ENCODE results near the gene ZNF516. TPM values are rescaled to one million over a fixed set of nuclear protein-coding genes. Genes with fewer than 3 reads are reported as not detected.

ZNF516 gene
- total and polyA plus RNA-seq, 4 donors: 2.5 to 12.2 (median 7.6) TPM

GRCh38 chr18:76518123-76518859 lies 23.2 kb upstream of the ZNF516 start:
- Histone ChIP-seq H3K27ac (ENCODE audit: low read depth in 1 of 2, low read length in 2 of 2) (no peak overlapping the region), H3K4me1 (ENCODE audit: control insufficient read depth in 4 of 4, insufficient read depth in 4 of 4, low read length in 3 of 4) (peaks cover 0 to 4% (median 0%) of the 10 kb centered on the region in 4 donors), H3K9me3 (ENCODE audit: control insufficient read depth in 4 of 4, low read length in 3 of 4) (no peaks in the 10 kb centered on the region), H3K9ac (ENCODE audit: low read depth in 1 of 2, low read length in 2 of 2) (no peak overlapping the region), H3K27me3 (ENCODE audit: control insufficient read depth in 4 of 4, insufficient read depth in 4 of 4, low read length in 3 of 4) (no peaks in the 10 kb centered on the region), H3K4me3 (ENCODE audit: low read depth in 1 of 3, low read length in 3 of 3) (peak overlapping the region in 1 of 3 donors; percentile 35), H3K36me3 (ENCODE audit: control insufficient read depth in 4 of 4, insufficient read depth in 3 of 4, low read depth in 1 of 4, low read length in 3 of 4) (no peaks in the 10 kb centered on the region)
- 26% methylated on average over 25 of the region's 25 CpGs for WGBS
- peak; percentile 60 for DNase-seq (ENCODE audit: low spot score)
- TF ChIP-seq RAD21 (IDR thresholded peaks at IDR 0.05) (peak in 1 of 2 donors; percentile 48), CTCF (IDR thresholded peaks at IDR 0.05; ENCODE audit: low read depth, low read length, missing input control) (no peak)

- Histone ChIP-seq H3K27me3 (ENCODE audit: control insufficient read depth in 4 of 4, insufficient read depth in 4 of 4, low read length in 3 of 4) (no peaks in the 10 kb centered on the region), H3K4me3 (ENCODE audit: low read depth in 1 of 3, low read length in 3 of 3) (no peak overlapping the region), H3K9ac (ENCODE audit: low read depth in 1 of 2, low read length in 2 of 2) (no peak overlapping the region), H3K27ac (ENCODE audit: low read depth in 1 of 2, low read length in 2 of 2) (no peak overlapping the region), H3K36me3 (ENCODE audit: control insufficient read depth in 4 of 4, insufficient read depth in 3 of 4, low read depth in 1 of 4, low read length in 3 of 4) (no peaks in the 10 kb centered on the region), H3K4me1 (ENCODE audit: control insufficient read depth in 4 of 4, insufficient read depth in 4 of 4, low read length in 3 of 4) (peaks cover 0 to 4% (median 0%) of the 10 kb centered on the region in 4 donors), H3K9me3 (ENCODE audit: control insufficient read depth in 4 of 4, low read length in 3 of 4) (no peaks in the 10 kb centered on the region)
- no peak for DNase-seq (ENCODE audit: low spot score)
- TF ChIP-seq TAF1 (conservative IDR thresholded peaks at IDR 0.05) (no peak), YY1 (IDR thresholded peaks at IDR 0.05) (no peak), JUND (IDR thresholded peaks at IDR 0.05) (no peak), HNF4G (IDR thresholded peaks at IDR 0.05) (no peak), GABPA (IDR thresholded peaks at IDR 0.05 in 1 of 2, conservative IDR thresholded peaks at IDR 0.05 in 1 of 2) (no peak), ZBTB33 (IDR thresholded peaks at IDR 0.05) (no peak), SP1 (IDR thresholded peaks at IDR 0.05) (no peak), REST (IDR thresholded peaks at IDR 0.05) (no peak), FOXA2 (IDR thresholded peaks at IDR 0.05) (no peak), RXRA (IDR thresholded peaks at IDR 0.05) (no peak), HNF4A (conservative IDR thresholded peaks at IDR 0.05) (no peak), CTCF (IDR thresholded peaks at IDR 0.05; ENCODE audit: low read depth, low read length, missing input control) (no peak), RAD21 (IDR thresholded peaks at IDR 0.05) (no peak), EGR1 (IDR thresholded peaks at IDR 0.05; ENCODE audit: low read depth in 2 of 2) (no peak)
- TF ChIP-seq, protein P1, sequence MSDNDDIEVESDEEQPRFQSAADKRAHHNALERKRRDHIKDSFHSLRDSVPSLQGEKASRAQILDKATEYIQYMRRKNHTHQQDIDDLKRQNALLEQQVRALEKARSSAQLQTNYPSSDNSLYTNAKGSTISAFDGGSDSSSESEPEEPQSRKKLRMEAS (IDR thresholded peaks at IDR 0.05): no peak
- TF ChIP-seq, protein P2, sequence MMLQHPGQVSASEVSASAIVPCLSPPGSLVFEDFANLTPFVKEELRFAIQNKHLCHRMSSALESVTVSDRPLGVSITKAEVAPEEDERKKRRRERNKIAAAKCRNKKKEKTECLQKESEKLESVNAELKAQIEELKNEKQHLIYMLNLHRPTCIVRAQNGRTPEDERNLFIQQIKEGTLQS (IDR thresholded peaks at IDR 0.05): no peak
- WGBS: 92% methylated on average over 3 of the region's 3 CpGs
Measured at GRCh38 chr18:76515576-76515975, 20.5 kb upstream of the ZNF516 start.

All from liver (tissue), 9 donors.